Gastrocnemius medialis (tissue), 4 donors: ENCODE data around the gene TBXA2R. TPM values are rescaled to one million over a fixed set of nuclear protein-coding genes. Genes with fewer than 3 reads are reported as not detected.

Source experiments
- ATAC-seq, 2 donors: fragments of 150-250 bp; one replicate each; pipeline ENCODE4 v1.9.1; 2016
- DNase-seq, 2 donors: peaks; one replicate each; pipeline ENCODE4 v3.0.0-alpha.2; 2019
- H3K27ac ChIP-seq, 4 donors: fragments of 200-600 bp; sonication (generic); 1 replicate in 1 of 4; 2 replicates in 3 of 4; pipeline ENCODE4 v1.5.1; 2016 to 2018; ENCODE audit warnings: mild to moderate bottlenecking in 2 of 4, moderate library complexity in 1 of 4
- H3K27me3 ChIP-seq, 3 donors: fragments of 200-600 bp; sonication (generic) in 2 of 3; 1 replicate in 1 of 3; 2 replicates in 2 of 3; pipeline versions ENCODE4 v1.5.1 to v1.6.0; 2016 to 2019; ENCODE audit warnings: mild to moderate bottlenecking in 1 of 3, moderate library complexity in 1 of 3
- H3K36me3 ChIP-seq, 2 donors: fragments of 200-600 bp; sonication (generic) in 1 of 2; one replicate each; pipeline ENCODE4 v1.5.1; 2017 to 2018
- H3K4me1 ChIP-seq, 2 donors: fragments of 200-600 bp; sonication (generic) in 1 of 2; one replicate each; pipeline ENCODE4 v1.5.1; 2016 to 2017; ENCODE audit warnings: mild to moderate bottlenecking in 2 of 2
- H3K4me3 ChIP-seq, 4 donors: fragments of 200-600 bp; sonication (generic) in 3 of 4; 1 replicate in 1 of 4; 2 replicates in 3 of 4; pipeline ENCODE4 v1.5.1; 2016 to 2019; ENCODE audit warnings: mild to moderate bottlenecking in 2 of 4
- H3K9me3 ChIP-seq, 3 donors: fragments of 200-600 bp; sonication (generic) in 2 of 3; 1 replicate in 1 of 3; 2 replicates in 2 of 3; pipeline ENCODE4 v1.5.1; 2016 to 2019
- POLR2A ChIP-seq, 2 donors: fragments of 450-650 bp; IDR thresholded peaks; one replicate each; pipeline ENCODE4 v1.6.1; 2017; ENCODE audit warnings: antibody characterized with exemption in 2 of 2, mild to moderate bottlenecking in 2 of 2, moderate library complexity in 2 of 2
- in situ Hi-C, 4 donors: fragments of 200-750 bp; cut with MboI; loops; one replicate each; pipeline versions ENCODE4 v1.15.0 to v1.8.0; 2017; ENCODE audit warnings: low sequenced_read_pairs in 4 of 4
- intact Hi-C: fragments of 100-400 bp; cut with DNase I; formaldehyde crosslinking; loops from one replicate; pipeline ENCODE4 v1.15.1; 2023; ENCODE audit warnings: low total_unique reads
- total RNA-seq, 4 donors: library from RNA; depleted of rRNA; stranded (reverse); fragments of >200 nt; gene quantifications; one replicate each; pipeline versions ENCODE4 v1.1.0 to v1.2.3, GENCODE V29; 2016
- TF ChIP-seq, protein P1 (sequence below), 5 experiments: fragments of 450-650 bp in 3 of 5; fragments of 200-600 bp in 2 of 5; sonication (generic) in 2 of 5; IDR thresholded peaks in 4 of 5; conservative IDR thresholded peaks in 1 of 5; 1 replicate in 4 of 5; 2 replicates in 1 of 5; pipeline ENCODE4 v1.5.1; 2016 to 2019; ENCODE audit warnings: antibody characterized with exemption in 5 of 5, mild to moderate bottlenecking in 3 of 5, moderate library complexity in 3 of 5

Gene TBXA2R
- total RNA-seq, 4 donors from 2014 or later = 0.36 to 1.2 (median 0.51) TPM; not detected in 1

DNA sequence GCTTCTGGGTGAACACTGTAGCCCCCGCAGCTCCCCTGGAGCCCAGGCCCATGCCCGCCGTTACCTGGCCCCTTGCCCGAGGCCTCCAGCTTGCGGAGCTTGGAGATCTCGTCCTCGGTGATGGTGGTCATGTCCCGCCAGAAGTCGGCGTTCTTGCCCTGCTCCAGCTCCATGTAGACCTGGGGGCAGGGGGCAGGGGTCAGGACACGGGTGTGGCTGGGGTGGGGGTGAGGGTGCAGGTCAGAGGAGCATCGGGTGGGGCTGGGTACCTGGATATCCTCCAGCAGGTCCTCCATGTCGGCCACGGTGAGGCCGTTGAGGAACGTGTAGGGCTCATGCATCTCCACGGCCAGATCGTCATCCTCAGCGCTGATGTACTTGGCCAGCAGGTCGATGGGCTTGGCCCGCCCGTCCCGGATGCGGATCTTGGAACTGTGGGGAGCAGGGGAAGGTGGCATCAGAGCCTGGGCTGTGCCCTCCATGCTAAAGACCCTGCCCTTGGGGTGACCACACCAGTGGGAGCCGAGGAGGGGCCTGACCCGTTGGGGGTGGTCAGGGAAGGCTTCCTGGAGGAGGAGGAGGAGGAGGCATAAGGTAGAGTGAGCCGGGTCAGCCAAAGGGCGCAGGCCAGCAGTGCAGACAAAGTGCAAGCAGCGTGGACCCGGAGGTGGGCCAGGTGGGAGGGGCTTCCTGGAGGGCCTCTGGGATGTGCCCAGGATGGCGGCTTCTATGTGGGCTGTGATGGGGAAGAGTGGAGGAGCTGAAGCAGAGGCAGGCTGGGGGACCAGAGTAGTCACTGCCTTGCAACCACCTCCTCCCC, 12.3 kb upstream of the TBXA2R start:
- H3K27ac ChIP-seq = no peak overlapping the region
- H3K4me1 ChIP-seq = peaks cover 0 to 4% of the 10 kb centered on the region in 2 donors
- no peaks in the 10 kb centered on the region for H3K27me3 ChIP-seq
- no peak for TF ChIP-seq POLR2A (IDR thresholded peaks at IDR 0.05)
- TF ChIP-seq, protein P1, sequence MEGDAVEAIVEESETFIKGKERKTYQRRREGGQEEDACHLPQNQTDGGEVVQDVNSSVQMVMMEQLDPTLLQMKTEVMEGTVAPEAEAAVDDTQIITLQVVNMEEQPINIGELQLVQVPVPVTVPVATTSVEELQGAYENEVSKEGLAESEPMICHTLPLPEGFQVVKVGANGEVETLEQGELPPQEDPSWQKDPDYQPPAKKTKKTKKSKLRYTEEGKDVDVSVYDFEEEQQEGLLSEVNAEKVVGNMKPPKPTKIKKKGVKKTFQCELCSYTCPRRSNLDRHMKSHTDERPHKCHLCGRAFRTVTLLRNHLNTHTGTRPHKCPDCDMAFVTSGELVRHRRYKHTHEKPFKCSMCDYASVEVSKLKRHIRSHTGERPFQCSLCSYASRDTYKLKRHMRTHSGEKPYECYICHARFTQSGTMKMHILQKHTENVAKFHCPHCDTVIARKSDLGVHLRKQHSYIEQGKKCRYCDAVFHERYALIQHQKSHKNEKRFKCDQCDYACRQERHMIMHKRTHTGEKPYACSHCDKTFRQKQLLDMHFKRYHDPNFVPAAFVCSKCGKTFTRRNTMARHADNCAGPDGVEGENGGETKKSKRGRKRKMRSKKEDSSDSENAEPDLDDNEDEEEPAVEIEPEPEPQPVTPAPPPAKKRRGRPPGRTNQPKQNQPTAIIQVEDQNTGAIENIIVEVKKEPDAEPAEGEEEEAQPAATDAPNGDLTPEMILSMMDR (IDR thresholded peaks at IDR 0.05 in 4 of 5, conservative IDR thresholded peaks at IDR 0.05 in 1 of 5) = peak in 1 of 5 experiments; percentile 1
- DNase-seq (peak in 1 of 2 donors; percentile 10), ATAC-seq (no peak)
- intact Hi-C loops (loop anchor here (2.0 to 5.0 kb wide), 3 partner anchors 32 to 317 kb away; no protein-coding TSS in a partner anchor), in situ Hi-C loops (no loop called here)
- peaks cover 0 to 28% of the 10 kb centered on the region in 2 donors for H3K36me3 ChIP-seq
- H3K9me3 ChIP-seq = no peaks in the 10 kb centered on the region
- H3K4me3 ChIP-seq = no peak overlapping the region

GRCh38 chr19:3618144-3618810, 11.6 kb upstream of the TBXA2R start:
- Histone ChIP-seq H3K27ac (peak overlapping the region; percentile 5 to 65 (median 52)), H3K4me3 (peak overlapping the region in 3 of 4 donors; percentile 25 to 31 (median 28)), H3K36me3 (peaks cover 0 to 24% of the 10 kb centered on the region in 2 donors), H3K9me3 (no peaks in the 10 kb centered on the region), H3K27me3 (no peaks in the 10 kb centered on the region), H3K4me1 (peaks cover 0 to 4% of the 10 kb centered on the region in 2 donors)
- intact Hi-C loops (loop anchor here (2.0 to 5.0 kb wide), 3 partner anchors 31 to 316 kb away; no protein-coding TSS in a partner anchor), in situ Hi-C loops (no loop called here)
- ATAC-seq (peak; percentile 77), DNase-seq (peak in 1 of 2 donors; percentile 65)
- no peak for TF ChIP-seq POLR2A (IDR thresholded peaks at IDR 0.05)
- TF ChIP-seq, protein P1 (IDR thresholded peaks at IDR 0.05 in 4 of 5, conservative IDR thresholded peaks at IDR 0.05 in 1 of 5) = peak; percentile 87 to 96 (median 95)

DNA sequence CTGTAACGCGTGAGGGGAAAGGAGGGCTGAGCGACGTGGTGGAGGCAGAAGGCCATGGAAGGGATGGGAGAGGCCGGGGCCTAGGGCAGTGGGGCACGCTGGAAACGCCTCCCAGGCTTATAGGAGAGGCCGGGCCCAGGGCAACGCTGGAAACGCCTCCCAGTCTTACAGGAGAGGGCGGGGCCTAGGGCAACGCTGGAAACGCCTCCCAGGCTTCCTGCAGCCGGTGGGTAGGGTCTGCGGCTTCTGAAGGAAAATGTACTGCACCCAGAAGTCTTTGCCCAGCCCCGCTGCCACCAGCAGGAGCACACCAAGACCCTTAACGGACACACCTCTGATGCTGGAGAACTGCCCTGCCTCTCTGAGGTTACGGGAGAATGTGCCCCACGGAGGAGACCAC, 10.8 kb upstream of the TBXA2R start:
- TF ChIP-seq, protein P1 (IDR thresholded peaks at IDR 0.05 in 4 of 5, conservative IDR thresholded peaks at IDR 0.05 in 1 of 5) = no peak
- TF ChIP-seq POLR2A (IDR thresholded peaks at IDR 0.05) = no peak
- DNase-seq (no peak), ATAC-seq (no peak)
- peak overlapping the region in 3 of 4 donors; percentile 5 to 31 (median 17) for H3K4me3 ChIP-seq
- peak overlapping the region in 3 of 4 donors; percentile 43 to 65 (median 62) for H3K27ac ChIP-seq
- intact Hi-C loops = loop anchor here (5.0 kb wide), 1 partner anchor 315 kb away; no protein-coding TSS in a partner anchor
- H3K36me3 ChIP-seq = peaks cover 0 to 29% of the 10 kb centered on the region in 2 donors
- H3K4me1 ChIP-seq = peaks cover 0 to 4% of the 10 kb centered on the region in 2 donors
- in situ Hi-C loops = no loop called here
- H3K27me3 ChIP-seq = no peaks in the 10 kb centered on the region
- H3K9me3 ChIP-seq = no peaks in the 10 kb centered on the region

GRCh38 chr19:3615524-3616135, 9.0 kb upstream of the TBXA2R start:
- Histone ChIP-seq H3K9me3 (no peaks in the 10 kb centered on the region), H3K4me1 (peaks cover 0 to 4% of the 10 kb centered on the region in 2 donors), H3K36me3 (peaks cover 3 to 36% of the 10 kb centered on the region in 2 donors), H3K27ac (no peak overlapping the region), H3K4me3 (no peak overlapping the region), H3K27me3 (no peaks in the 10 kb centered on the region)
- TF ChIP-seq, protein P1 (IDR thresholded peaks at IDR 0.05 in 4 of 5, conservative IDR thresholded peaks at IDR 0.05 in 1 of 5) = no peak
- TF ChIP-seq POLR2A (IDR thresholded peaks at IDR 0.05) = no peak
- in situ Hi-C loops (no loop called here), intact Hi-C loops (loop anchor here (5.0 kb wide), 1 partner anchor 313 kb away; no protein-coding TSS in a partner anchor)
- no peak for DNase-seq
- no peak for ATAC-seq
